Thyroid gland (tissue), 4 donors: ENCODE data around the gene MT4. TPM values are rescaled to one million over a fixed set of nuclear protein-coding genes. Genes with fewer than 3 reads are reported as not detected.

Experiments used
- DNase-seq, 2 donors: peaks; one replicate each; pipeline ENCODE4 v3.0.0-alpha.2; 2019
- H3K27ac ChIP-seq, 3 donors: fragments of 200-600 bp; sonication (generic); 1 replicate in 2 of 3; 2 replicates in 1 of 3; pipeline ENCODE4 v1.5.1; 2016 to 2019; ENCODE audit warnings: mild to moderate bottlenecking in 1 of 3, moderate library complexity in 1 of 3
- H3K27me3 ChIP-seq: fragments of 200-600 bp; sonication (generic); one replicate; pipeline ENCODE4 v1.5.1; 2019
- H3K36me3 ChIP-seq, 2 donors: fragments of 200-600 bp; sonication (generic); one replicate each; pipeline ENCODE4 v1.5.1; 2016 to 2019
- H3K4me1 ChIP-seq, 2 donors: fragments of 200-600 bp; sonication (generic); one replicate each; pipeline ENCODE4 v1.5.1; 2017 to 2019
- H3K4me3 ChIP-seq, 3 donors: fragments of 200-600 bp; sonication (generic); replicated peaks in 1 of 3; 1 replicate in 2 of 3; 2 replicates in 1 of 3; pipeline ENCODE4 v1.5.1; 2016; ENCODE audit warnings: mild to moderate bottlenecking in 1 of 3
- H3K9me3 ChIP-seq: fragments of 200-600 bp; sonication (generic); one replicate; pipeline ENCODE4 v1.5.1; 2017
- POLR2A ChIP-seq, 2 donors: fragments of 450-650 bp; IDR thresholded peaks; one replicate each; pipeline ENCODE4 v1.6.1; 2017; ENCODE audit warnings: antibody characterized with exemption in 2 of 2, mild to moderate bottlenecking in 2 of 2, moderate library complexity in 1 of 2
- WGBS, 2 donors: methylation state at CpG; one replicate each; pipeline ENCODE4 v1.1.5; 2017; 5-methylcytosine and 5-hydroxymethylcytosine counted together
- intact Hi-C: fragments of 100-400 bp; cut with DNase I; formaldehyde crosslinking; loops from one replicate; pipeline ENCODE4 v1.15.1; 2023
- total RNA-seq, 4 donors: library from RNA; depleted of rRNA; stranded (reverse); fragments of >200 nt; gene quantifications; one replicate each; pipeline ENCODE4 v1.2.3, GENCODE V29; 2016
- TF ChIP-seq, protein P1 (sequence below), 6 experiments: fragments of 200-600 bp in 3 of 6; fragments of 450-650 bp in 3 of 6; sonication (generic) in 3 of 6; IDR thresholded peaks; one replicate each; pipeline ENCODE4 v1.5.1; 2016 to 2019; ENCODE audit warnings: antibody characterized with exemption in 6 of 6, mild to moderate bottlenecking in 2 of 6, inconsistent platforms in 1 of 6, moderate library complexity in 1 of 6

The MT4 gene
- total RNA-seq, 4 donors from 2014 or later, result not detected

DNA sequence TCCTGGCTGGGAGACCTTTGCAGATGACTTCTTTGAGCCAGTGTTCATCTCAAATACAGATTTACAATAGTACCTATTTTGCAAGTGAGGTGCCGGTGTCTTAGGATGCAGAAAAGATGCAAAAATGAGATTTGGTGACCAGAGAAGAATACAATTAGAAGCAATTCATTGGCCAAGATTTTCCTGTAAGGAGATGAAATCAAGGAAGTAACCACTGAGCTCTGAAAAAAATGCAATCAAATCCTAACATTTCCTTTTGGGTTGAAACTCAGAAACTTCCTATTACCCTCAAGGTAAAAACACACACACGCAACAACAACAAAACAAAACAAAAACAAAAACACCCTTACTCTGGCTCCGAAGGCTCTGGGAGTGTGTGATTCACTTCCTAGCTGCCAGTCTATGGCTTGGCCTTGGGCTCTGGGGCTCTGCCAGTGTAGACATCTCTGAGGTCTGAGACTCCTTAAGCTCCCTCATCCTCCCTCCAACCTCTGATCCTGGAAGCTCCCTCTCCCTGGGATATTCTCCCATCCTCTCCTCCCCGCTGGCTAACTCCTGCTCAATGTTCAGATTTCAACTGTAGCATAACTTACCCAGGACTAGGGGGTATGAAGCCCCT lies 16.8 kb upstream of the MT4 start:
- Histone ChIP-seq H3K9me3 (no peaks in the 10 kb centered on the region), H3K27me3 (no peaks in the 10 kb centered on the region), H3K36me3 (no peaks in the 10 kb centered on the region), H3K27ac (no peak overlapping the region), H3K4me1 (peaks cover 6 to 12% of the 10 kb centered on the region in 2 donors), H3K4me3 (no peak overlapping the region)
- DNase-seq, result no peak
- intact Hi-C loops, result no loop called here
- TF ChIP-seq, protein P1, sequence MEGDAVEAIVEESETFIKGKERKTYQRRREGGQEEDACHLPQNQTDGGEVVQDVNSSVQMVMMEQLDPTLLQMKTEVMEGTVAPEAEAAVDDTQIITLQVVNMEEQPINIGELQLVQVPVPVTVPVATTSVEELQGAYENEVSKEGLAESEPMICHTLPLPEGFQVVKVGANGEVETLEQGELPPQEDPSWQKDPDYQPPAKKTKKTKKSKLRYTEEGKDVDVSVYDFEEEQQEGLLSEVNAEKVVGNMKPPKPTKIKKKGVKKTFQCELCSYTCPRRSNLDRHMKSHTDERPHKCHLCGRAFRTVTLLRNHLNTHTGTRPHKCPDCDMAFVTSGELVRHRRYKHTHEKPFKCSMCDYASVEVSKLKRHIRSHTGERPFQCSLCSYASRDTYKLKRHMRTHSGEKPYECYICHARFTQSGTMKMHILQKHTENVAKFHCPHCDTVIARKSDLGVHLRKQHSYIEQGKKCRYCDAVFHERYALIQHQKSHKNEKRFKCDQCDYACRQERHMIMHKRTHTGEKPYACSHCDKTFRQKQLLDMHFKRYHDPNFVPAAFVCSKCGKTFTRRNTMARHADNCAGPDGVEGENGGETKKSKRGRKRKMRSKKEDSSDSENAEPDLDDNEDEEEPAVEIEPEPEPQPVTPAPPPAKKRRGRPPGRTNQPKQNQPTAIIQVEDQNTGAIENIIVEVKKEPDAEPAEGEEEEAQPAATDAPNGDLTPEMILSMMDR (IDR thresholded peaks at IDR 0.05), result no peak
- 74 to 84% methylated on average over 4 of the region's 4 CpGs for WGBS, 2 donors

DNA sequence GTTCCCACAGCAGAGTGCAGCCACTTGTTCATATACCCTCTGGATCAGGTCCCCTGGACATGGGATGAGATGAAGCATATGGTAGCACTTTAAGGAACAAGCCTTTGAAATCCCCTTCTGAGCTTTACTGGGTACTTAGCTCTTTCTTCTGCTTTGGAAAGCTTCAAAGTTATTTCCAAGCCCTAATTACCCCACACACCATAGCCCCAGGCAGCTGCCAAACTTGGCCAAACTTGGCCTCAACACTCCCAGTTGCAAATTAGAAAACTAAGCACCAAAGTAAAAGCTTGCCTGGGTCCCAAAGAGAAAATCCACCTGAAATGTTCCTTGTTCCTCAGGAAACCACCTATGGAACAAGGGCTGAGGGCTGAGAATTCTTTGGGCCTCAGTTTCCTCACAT lies 15.7 kb upstream of the MT4 start:
- intact Hi-C loops, result no loop called here
- TF ChIP-seq, protein P1 (IDR thresholded peaks at IDR 0.05), result no peak
- TF ChIP-seq POLR2A (IDR thresholded peaks at IDR 0.05), result no peak
- no peak overlapping the region for H3K4me3 ChIP-seq
- H3K4me1 ChIP-seq, result peaks cover 6 to 12% of the 10 kb centered on the region in 2 donors
- no peaks in the 10 kb centered on the region for H3K36me3 ChIP-seq
- H3K27ac ChIP-seq, result no peak overlapping the region
- no peaks in the 10 kb centered on the region for H3K9me3 ChIP-seq
- DNase-seq, result no peak
- H3K27me3 ChIP-seq, result no peaks in the 10 kb centered on the region

DNA sequence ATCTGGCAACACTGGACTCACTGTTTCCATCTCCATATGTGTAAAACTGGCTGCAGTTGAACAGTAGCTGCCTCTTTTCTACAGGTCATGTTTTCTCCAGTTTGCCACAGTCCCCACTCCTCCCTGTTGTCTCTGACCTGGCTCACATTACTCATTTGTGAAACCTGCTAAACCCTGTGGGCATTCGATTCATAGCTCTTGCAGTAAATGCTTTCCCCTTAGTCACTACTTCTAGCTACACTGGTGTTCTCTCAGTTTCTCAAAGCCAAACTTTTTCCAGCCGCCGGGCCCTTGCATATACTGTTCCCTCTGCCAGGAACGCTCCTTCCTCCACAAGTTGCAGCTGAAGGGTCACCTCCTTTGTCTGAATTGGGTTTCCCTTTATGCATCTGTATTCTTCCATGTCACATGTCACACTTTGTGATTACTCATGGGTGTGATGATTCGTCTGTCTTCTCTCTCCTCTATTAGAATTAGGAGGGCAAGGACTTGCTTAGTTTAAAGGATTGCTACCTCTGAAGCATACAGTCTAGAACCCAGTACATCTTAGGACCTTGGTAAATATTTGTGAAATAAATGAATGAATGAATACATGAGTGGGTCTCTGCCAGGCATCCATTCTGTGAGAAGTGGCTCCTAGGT lies 15.0 kb upstream of the MT4 start:
- intact Hi-C loops, result no loop called here
- no peaks in the 10 kb centered on the region for H3K9me3 ChIP-seq
- H3K4me1 ChIP-seq, result peaks cover 6 to 12% of the 10 kb centered on the region in 2 donors
- DNase-seq, result no peak
- no peak for TF ChIP-seq POLR2A (IDR thresholded peaks at IDR 0.05)
- TF ChIP-seq, protein P1 (IDR thresholded peaks at IDR 0.05), result no peak
- WGBS, 2 donors, result 91 to 93% methylated on average over 5 of the region's 5 CpGs
- no peak overlapping the region for H3K4me3 ChIP-seq
- no peak overlapping the region for H3K27ac ChIP-seq
- H3K27me3 ChIP-seq, result no peaks in the 10 kb centered on the region
- H3K36me3 ChIP-seq, result no peaks in the 10 kb centered on the region

DNA sequence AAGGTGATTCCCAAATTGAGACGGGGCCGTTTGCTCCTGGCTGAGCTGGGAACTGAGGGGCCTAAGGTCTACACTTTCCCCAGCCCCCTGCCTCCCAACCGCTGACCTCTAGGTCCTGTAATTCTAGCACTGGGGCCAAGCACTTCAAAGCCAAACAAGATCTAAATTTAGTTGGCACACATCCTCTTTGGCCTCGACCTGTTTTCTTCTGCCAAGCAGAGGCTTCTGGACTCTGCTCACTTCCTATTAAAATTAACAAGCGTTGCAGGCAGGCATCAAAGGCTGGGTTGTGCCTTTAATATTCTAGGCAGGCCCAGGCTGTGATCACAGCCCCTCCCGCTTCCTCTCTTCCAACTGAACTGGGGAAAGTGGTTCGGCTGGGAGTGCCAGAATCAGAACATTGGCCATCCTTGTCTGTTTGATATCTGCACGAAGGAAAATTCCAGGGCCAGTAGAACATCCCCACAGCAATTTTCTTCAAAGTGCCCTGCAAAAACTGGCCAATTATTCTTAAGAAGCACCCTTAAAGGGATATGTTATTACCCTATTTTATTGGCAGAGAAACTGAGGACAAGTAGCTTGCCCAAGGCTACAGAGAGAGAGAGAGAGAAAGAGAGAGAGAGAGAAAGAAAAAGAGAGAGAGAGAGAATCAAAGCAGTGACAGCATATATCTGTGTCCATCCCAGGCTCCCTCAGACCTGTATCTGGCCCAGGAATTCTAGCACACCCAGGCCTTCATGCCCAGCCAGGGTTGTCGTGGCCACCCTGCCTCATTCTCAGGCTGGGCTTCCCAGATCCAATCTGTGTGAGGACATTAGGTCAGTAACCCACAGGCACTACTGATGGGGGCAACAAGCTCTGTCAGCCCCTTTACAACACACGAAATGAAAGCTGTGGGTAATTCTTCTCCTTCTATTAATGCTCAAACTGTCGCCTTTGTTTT lies 12.8 kb upstream of the MT4 start:
- no peaks in the 10 kb centered on the region for H3K9me3 ChIP-seq
- peaks cover 6 to 12% of the 10 kb centered on the region in 2 donors for H3K4me1 ChIP-seq
- no peaks in the 10 kb centered on the region for H3K36me3 ChIP-seq
- no peak overlapping the region for H3K4me3 ChIP-seq
- no peaks in the 10 kb centered on the region for H3K27me3 ChIP-seq
- peak; percentile 37 to 41 for DNase-seq
- no peak for TF ChIP-seq POLR2A (IDR thresholded peaks at IDR 0.05)
- TF ChIP-seq, protein P1 (IDR thresholded peaks at IDR 0.05), result no peak
- 34 to 35% methylated on average over 11 of the region's 11 CpGs for WGBS, 2 donors
- intact Hi-C loops, result no loop called here
- peak overlapping the region in 1 of 3 donors; percentile 11 for H3K27ac ChIP-seq
